ENCODE results near the gene BSPH1.

DNA sequence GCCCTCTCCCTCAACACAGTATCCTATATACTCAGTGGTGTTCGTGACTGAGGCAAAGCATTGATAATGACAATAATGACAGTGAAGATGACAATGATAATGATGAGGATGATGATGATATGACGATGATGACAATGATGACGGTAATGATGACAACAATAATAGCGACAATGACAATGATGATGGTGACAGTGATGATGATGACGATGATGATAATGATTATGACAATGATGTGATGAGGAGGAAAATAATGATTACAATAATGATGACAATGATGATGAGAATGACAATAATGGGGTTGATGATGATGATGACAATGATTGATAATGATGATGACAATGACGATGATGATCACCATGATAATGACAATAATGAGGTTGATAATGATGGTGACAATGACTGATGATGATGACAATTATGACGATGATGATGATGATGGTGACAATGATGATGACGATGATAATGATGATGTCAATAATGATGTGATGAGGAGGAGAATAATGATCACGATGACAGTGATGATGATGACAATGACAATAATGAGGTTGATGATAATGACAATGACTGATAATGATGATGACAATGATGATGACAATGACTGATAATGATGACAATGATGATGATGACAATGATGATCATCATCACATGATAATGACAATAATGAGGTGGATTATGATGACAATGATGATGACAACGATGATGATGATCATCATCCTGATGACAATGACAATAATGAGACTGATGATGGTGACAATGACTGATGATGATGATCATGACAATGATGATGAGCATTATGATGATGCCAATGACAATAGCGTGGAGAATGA is 19.2 kb upstream of the BSPH1 start:
- TF ChIP-seq, protein P1, sequence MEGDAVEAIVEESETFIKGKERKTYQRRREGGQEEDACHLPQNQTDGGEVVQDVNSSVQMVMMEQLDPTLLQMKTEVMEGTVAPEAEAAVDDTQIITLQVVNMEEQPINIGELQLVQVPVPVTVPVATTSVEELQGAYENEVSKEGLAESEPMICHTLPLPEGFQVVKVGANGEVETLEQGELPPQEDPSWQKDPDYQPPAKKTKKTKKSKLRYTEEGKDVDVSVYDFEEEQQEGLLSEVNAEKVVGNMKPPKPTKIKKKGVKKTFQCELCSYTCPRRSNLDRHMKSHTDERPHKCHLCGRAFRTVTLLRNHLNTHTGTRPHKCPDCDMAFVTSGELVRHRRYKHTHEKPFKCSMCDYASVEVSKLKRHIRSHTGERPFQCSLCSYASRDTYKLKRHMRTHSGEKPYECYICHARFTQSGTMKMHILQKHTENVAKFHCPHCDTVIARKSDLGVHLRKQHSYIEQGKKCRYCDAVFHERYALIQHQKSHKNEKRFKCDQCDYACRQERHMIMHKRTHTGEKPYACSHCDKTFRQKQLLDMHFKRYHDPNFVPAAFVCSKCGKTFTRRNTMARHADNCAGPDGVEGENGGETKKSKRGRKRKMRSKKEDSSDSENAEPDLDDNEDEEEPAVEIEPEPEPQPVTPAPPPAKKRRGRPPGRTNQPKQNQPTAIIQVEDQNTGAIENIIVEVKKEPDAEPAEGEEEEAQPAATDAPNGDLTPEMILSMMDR (IDR thresholded peaks at IDR 0.05) = no peak
- TF ChIP-seq EZH2phosphoT487 (IDR thresholded peaks at IDR 0.05) (no peak), EZH2 (IDR thresholded peaks at IDR 0.05) (no peak)
